Mucosa of descending colon (tissue), 3 donors: ENCODE data around the gene C5orf22. TPM values are rescaled to one million over a fixed set of nuclear protein-coding genes. Genes with fewer than 3 reads are reported as not detected.

Experiments
- ATAC-seq: fragments of 200-7000 bp; cut with Tn5 transposase; one replicate; pipeline ENCODE4 v1.9.1; 2020; ENCODE audit warnings: mild to moderate bottlenecking, moderate library complexity
- DNase-seq, 3 donors: peaks; one replicate each; pipeline ENCODE4 v3.0.0-alpha.2; 2020
- H3K36me3 ChIP-seq: fragments of 200-600 bp; one replicate; pipeline ENCODE4 v1.8.0; 2021; ENCODE audit warnings: low read depth, mild to moderate bottlenecking
- H3K4me1 ChIP-seq: fragments of 200-600 bp; one replicate; pipeline ENCODE4 v1.8.0; 2021; ENCODE audit warnings: low read depth, mild to moderate bottlenecking
- H3K4me3 ChIP-seq: fragments of 200-600 bp; one replicate; pipeline ENCODE4 v1.8.0; 2021; ENCODE audit warnings: mild to moderate bottlenecking
- H3K9me3 ChIP-seq: fragments of 200-600 bp; one replicate; pipeline ENCODE4 v1.8.0; 2021; ENCODE audit warnings: mild to moderate bottlenecking
- intact Hi-C, 2 donors: fragments of 100-400 bp; cut with DNase I in 1 of 2; cut with micrococcal nuclease in 1 of 2; formaldehyde crosslinking; loops; one replicate each; pipeline versions ENCODE4 v1.11.0 to v1.11.1; 2022; cut with DNase I, micrococcal nuclease
- long read RNA-seq, 2 donors: library from polyadenylated mRNA; unstranded; transcript quantifications; one replicate each; pipeline ENCODE4 v2.0.0, GENCODE V29; 2019 to 2021
- total RNA-seq, 3 donors: library from RNA; stranded (reverse); fragmentation: NEBNext Ultra II Directional in 2 of 3; extraction: Animal tissue kit (Norgen Biotek cat#: 25700) in 2 of 3; gene quantifications; one replicate each; pipeline versions ENCODE4 v1.2.1 to v1.2.4, GENCODE V29; 2021 to 2023
- TF ChIP-seq, protein P1 (sequence below): fragments of 200-600 bp; IDR thresholded peaks from one replicate; pipeline ENCODE4 v1.8.0; 2022; ENCODE audit warnings: antibody characterized with exemption, mild to moderate bottlenecking
- donor health status: DM: no; HTN: no; CAD: no; lungs with moderate emphysema.
- donor health status: DM: no; HTN: no; CAD: no.
- donor health status: DM: no; HTN: yes; CAD: no.

The C5orf22 gene
- 10 to 100 TPM; 24.0 to 26.7 (median 24.6) TPM for total RNA-seq
- long read RNA-seq, donor 1, transcript C5orf22-201 (9 exons, 3,612 nt), result major isoform, 11 of 18 reads
- long read RNA-seq, donor 1, partial matches to known transcripts, result 1 of 18 reads
- long read RNA-seq, donor 1, other reads (novel, unspliced or antisense), result 6 of 18 reads
- long read RNA-seq, donor 2, transcript C5orf22-201 (9 exons, 3,612 nt), result major isoform, 6 of 7 reads
- long read RNA-seq, donor 2, partial matches to known transcripts, result 0 of 7 reads
- long read RNA-seq, donor 2, other reads (novel, unspliced or antisense), result 1 of 7 reads

DNA sequence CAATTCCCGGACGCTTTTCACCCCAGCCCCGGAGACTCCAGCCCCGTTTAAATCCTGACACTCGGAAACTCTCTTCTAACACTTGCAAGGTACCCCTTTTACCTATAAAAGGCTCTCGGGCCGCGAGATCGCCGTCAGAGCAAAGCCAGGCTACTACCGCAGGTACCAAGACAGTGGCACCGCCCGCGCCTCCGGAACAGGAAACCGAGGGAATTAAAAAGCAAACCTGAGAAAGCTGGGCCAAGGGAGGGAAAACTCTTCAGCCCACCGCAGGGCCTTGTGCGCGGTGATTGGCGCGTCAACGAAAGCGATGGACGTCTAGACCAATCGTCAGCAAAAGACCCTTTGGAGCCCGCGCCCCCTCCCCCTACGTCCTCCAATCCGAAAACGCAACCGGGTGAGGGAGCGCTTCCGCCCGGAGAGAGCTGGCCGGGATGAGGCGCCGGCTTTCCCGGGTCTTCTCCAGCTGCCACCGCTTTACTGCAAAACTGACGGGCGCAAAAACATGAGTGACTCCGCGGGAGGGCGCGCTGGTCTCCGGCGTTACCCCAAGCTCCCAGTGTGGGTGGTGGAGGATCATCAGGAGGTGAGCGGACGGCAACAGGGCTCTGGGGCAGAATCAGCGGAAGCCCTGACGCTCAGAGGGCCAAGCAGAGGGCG is at the start of gene C5orf22, which contains the start of gene DROSHA:
C5orf22 (plus strand) TSS at position 414 of the 660 bp plus-strand sequence; CDS start at position 506, 92 bp downstream.
DROSHA (minus strand) TSS at position 206 of the 660 bp plus-strand sequence. CDS start 3,034 bp downstream, outside the sequence.
- peak within 1 kb of the TSS; percentile 62 for H3K4me3 ChIP-seq
- TF ChIP-seq, protein P1, sequence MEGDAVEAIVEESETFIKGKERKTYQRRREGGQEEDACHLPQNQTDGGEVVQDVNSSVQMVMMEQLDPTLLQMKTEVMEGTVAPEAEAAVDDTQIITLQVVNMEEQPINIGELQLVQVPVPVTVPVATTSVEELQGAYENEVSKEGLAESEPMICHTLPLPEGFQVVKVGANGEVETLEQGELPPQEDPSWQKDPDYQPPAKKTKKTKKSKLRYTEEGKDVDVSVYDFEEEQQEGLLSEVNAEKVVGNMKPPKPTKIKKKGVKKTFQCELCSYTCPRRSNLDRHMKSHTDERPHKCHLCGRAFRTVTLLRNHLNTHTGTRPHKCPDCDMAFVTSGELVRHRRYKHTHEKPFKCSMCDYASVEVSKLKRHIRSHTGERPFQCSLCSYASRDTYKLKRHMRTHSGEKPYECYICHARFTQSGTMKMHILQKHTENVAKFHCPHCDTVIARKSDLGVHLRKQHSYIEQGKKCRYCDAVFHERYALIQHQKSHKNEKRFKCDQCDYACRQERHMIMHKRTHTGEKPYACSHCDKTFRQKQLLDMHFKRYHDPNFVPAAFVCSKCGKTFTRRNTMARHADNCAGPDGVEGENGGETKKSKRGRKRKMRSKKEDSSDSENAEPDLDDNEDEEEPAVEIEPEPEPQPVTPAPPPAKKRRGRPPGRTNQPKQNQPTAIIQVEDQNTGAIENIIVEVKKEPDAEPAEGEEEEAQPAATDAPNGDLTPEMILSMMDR, result no peak
- intact Hi-C loops, result no loop called here
- H3K36me3 ChIP-seq, result no peaks in the 10 kb centered on the region
- H3K4me1 ChIP-seq, result peaks cover 18% of the 10 kb centered on the region
- DNase-seq, result peak; percentile 96 to 98 (median 96)
- peak; percentile 98 for ATAC-seq
- no peaks in the 10 kb centered on the region for H3K9me3 ChIP-seq

DNA sequence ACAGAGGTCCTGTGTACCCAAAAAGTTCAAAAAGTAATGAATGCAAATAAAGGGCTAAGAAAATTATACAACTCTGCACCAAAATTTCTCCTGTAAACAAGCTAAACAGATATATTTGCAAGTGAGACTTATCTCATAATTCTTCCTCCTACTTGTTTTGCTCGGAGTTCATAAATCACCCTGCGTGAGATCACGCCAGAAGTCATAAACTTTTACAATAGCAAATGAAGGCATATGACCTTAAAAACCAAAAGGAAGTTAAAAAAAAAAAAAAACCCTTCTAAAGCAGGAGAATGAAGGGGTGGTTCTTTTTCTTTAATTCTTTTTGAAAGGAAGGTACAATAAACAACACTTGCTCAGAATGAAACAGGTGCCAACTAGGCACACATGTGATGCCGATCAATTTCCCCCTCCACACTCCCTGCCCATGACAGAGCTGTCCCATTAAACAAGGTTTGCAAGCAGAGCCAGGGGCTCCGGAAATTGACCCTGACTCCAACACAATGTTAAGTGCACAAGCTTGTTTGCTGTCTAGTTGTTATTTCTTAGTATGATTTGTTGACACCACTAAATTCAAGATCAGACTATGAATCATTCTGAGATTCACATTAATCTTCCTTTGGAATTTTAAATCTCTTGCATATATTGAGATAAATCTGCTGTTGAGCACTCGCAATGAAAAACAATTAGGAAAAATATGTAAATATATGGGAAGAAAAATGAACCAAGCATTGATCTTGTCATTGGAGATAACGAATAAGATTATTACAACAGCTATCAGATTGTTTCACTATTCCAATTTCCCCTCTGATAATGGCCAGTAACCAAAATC is 46.5 kb upstream of the C5orf22 start:
- intact Hi-C loops, result no loop called here
- Histone ChIP-seq H3K9me3 (no peaks in the 10 kb centered on the region), H3K4me1 (peaks cover 6% of the 10 kb centered on the region), H3K4me3 (no peak overlapping the region), H3K36me3 (no peaks in the 10 kb centered on the region)
- peak in 2 of 3 donors; percentile 37 to 77 for DNase-seq
- peak; percentile 93 for ATAC-seq
- TF ChIP-seq, protein P1, result no peak

DNA sequence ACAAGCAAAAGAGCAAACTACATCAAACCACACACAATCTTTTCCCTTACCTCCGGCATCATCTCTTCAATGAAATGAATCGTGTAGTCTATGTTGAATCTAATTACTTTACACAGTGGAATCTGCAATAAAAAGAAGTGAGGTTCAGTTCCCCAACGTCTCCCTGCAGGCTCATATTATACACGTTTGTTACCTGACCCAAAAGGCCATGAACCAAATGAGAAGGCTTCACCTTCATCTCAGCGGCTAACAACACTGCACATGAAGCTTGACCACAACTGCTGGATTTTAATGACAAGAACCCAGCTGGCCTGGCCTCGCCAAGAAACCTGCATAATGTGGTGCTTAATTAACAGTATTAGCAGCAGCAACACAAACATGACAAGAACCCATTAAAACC is 45.7 kb upstream of the C5orf22 start:
- ATAC-seq (no peak), DNase-seq (no peak)
- no peaks in the 10 kb centered on the region for H3K36me3 ChIP-seq
- TF ChIP-seq, protein P1, result no peak
- peaks cover 6% of the 10 kb centered on the region for H3K4me1 ChIP-seq
- intact Hi-C loops, result no loop called here
- H3K4me3 ChIP-seq, result no peak overlapping the region
- no peaks in the 10 kb centered on the region for H3K9me3 ChIP-seq

- no peaks in the 10 kb centered on the region for H3K9me3 ChIP-seq
- no peaks in the 10 kb centered on the region for H3K36me3 ChIP-seq
- ATAC-seq (no peak), DNase-seq (no peak)
- intact Hi-C loops, result no loop called here
- TF ChIP-seq, protein P1, result no peak
- H3K4me3 ChIP-seq, result no peak overlapping the region
- peaks cover 6% of the 10 kb centered on the region for H3K4me1 ChIP-seq
These were observed 44.6 kb upstream of the C5orf22 start for GRCh38 chr5:31487506-31487905.

- ATAC-seq, result no peak
- no peak overlapping the region for H3K4me3 ChIP-seq
- H3K36me3 ChIP-seq, result no peaks in the 10 kb centered on the region
- intact Hi-C loops, result no loop called here
- no peaks in the 10 kb centered on the region for H3K9me3 ChIP-seq
- H3K4me1 ChIP-seq, result no peaks in the 10 kb centered on the region
- no peak for DNase-seq
- TF ChIP-seq, protein P1, result no peak
These were observed 39.2 kb upstream of the C5orf22 start for GRCh38 chr5:31492869-31493268.
